HepG2 (cell line): Measurements from ENCODE around the gene FRAS1. TPM values are rescaled to one million over a fixed set of nuclear protein-coding genes. Genes with fewer than 3 reads are reported as not detected.

Source experiments
- HOXA7 ChIP-seq: sonication (generic); formaldehyde crosslinking; IDR thresholded peaks from 2 replicates; pipeline ENCODE4 v1.8.1; 2022; ENCODE audit warnings: mild to moderate bottlenecking, missing genetic modification reagents, moderate library complexity
- MED8 ChIP-seq: sonication (generic); formaldehyde crosslinking; IDR thresholded peaks from 2 replicates; pipeline ENCODE4 v1.8.1; 2023; ENCODE audit warnings: mild to moderate bottlenecking, missing genetic modification reagents; ENCODE audit not compliant: insufficient replicate concordance
- PHF8 ChIP-seq: sonication (generic); formaldehyde crosslinking; IDR thresholded peaks from 2 replicates; pipeline ENCODE4 v1.5.0; 2020; ENCODE audit warnings: missing genetic modification reagents
- WIZ ChIP-seq: sonication (generic); formaldehyde crosslinking; IDR thresholded peaks from 2 replicates; pipeline ENCODE4 v1.5.1; 2020; ENCODE audit warnings: mild to moderate bottlenecking, missing genetic modification reagents
- ZNF775 ChIP-seq: sonication (generic); formaldehyde crosslinking; IDR thresholded peaks from 2 replicates; pipeline ENCODE4 v1.4.0; 2020; ENCODE audit warnings: missing genetic modification reagents, mild to moderate bottlenecking, moderate library complexity, borderline replicate concordance
- polyA plus RNA-seq, 8 experiments: library from polyadenylated mRNA; depleted of rRNA in 3 of 8; stranded (reverse) in 7 of 8; unstranded in 1 of 8; fragments of >200 nt; fragmentation: Illumina TruSeq in 4 of 8; extraction: Trizol in 4 of 8; gene quantifications; 2 replicates each; pipeline versions ENCODE4 v1.2.1 to v1.2.3, GENCODE V29; 2011 to 2016; ENCODE audit warnings: low read depth in 4 of 8, missing spikeins in 1 of 8, mixed read lengths in 1 of 8; ENCODE audit not compliant: insufficient read depth in 1 of 8
- total RNA-seq, 5 experiments: library from RNA; depleted of rRNA; stranded (reverse); fragments of >200 nt; fragmentation: Illumina TruSeq; extraction: Trizol; gene quantifications; 2 replicates each; pipeline ENCODE4 v1.2.3, GENCODE V29; 2016; ENCODE audit warnings: low read depth in 1 of 5
- TF ChIP-seq, protein P1 (sequence below): sonication (generic); formaldehyde crosslinking; IDR thresholded peaks from 2 replicates; pipeline ENCODE4 v1.4.0; 2020; ENCODE audit warnings: missing genetic modification reagents
- TF ChIP-seq, protein P2 (sequence below): sonication (generic); formaldehyde crosslinking; IDR thresholded peaks from 2 replicates; pipeline ENCODE4 v1.4.0; 2020; ENCODE audit warnings: missing genetic modification reagents

FRAS1 gene
- total and polyA plus RNA-seq, 2 of the 13 experiments (the other 11 are each of a cell fraction or from before 2014, with no cell fraction given): 22.5 to 31.6 TPM

DNA sequence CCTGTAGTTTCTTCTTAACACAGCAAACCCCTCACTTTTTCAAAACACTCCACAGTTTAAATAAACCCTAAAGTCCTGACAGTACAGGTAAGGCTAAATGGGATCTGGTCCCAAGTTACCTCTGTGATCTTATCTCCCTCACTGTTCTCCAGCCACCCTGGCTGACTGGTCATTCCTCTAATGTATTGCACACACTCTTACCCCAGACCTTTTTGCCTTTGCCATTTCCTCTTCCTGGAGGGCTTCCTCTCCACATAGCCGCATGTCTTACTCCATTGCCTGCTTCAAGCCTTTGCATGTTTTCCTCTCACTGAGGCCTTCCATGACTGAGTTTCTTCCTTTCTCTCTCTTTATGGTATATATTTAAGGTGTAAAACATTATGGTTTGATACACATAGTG is 474.9 kb downstream of the FRAS1 start (continued):
- no peak for TF ChIP-seq HOXA7 (CRISPR knock-in tag)
- TF ChIP-seq, protein P1, sequence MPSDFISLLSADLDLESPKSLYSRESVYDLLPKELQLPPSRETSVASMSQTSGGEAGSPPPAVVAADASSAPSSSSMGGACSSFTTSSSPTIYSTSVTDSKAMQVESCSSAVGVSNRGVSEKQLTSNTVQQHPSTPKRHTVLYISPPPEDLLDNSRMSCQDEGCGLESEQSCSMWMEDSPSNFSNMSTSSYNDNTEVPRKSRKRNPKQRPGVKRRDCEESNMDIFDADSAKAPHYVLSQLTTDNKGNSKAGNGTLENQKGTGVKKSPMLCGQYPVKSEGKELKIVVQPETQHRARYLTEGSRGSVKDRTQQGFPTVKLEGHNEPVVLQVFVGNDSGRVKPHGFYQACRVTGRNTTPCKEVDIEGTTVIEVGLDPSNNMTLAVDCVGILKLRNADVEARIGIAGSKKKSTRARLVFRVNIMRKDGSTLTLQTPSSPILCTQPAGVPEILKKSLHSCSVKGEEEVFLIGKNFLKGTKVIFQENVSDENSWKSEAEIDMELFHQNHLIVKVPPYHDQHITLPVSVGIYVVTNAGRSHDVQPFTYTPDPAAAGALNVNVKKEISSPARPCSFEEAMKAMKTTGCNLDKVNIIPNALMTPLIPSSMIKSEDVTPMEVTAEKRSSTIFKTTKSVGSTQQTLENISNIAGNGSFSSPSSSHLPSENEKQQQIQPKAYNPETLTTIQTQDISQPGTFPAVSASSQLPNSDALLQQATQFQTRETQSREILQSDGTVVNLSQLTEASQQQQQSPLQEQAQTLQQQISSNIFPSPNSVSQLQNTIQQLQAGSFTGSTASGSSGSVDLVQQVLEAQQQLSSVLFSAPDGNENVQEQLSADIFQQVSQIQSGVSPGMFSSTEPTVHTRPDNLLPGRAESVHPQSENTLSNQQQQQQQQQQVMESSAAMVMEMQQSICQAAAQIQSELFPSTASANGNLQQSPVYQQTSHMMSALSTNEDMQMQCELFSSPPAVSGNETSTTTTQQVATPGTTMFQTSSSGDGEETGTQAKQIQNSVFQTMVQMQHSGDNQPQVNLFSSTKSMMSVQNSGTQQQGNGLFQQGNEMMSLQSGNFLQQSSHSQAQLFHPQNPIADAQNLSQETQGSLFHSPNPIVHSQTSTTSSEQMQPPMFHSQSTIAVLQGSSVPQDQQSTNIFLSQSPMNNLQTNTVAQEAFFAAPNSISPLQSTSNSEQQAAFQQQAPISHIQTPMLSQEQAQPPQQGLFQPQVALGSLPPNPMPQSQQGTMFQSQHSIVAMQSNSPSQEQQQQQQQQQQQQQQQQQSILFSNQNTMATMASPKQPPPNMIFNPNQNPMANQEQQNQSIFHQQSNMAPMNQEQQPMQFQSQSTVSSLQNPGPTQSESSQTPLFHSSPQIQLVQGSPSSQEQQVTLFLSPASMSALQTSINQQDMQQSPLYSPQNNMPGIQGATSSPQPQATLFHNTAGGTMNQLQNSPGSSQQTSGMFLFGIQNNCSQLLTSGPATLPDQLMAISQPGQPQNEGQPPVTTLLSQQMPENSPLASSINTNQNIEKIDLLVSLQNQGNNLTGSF (CRISPR knock-in tag): no peak
- no peak for TF ChIP-seq WIZ (CRISPR knock-in tag)
- no peak for TF ChIP-seq PHF8 (CRISPR knock-in tag)
- TF ChIP-seq ZNF775 (CRISPR knock-in tag): no peak
- TF ChIP-seq, protein P2, sequence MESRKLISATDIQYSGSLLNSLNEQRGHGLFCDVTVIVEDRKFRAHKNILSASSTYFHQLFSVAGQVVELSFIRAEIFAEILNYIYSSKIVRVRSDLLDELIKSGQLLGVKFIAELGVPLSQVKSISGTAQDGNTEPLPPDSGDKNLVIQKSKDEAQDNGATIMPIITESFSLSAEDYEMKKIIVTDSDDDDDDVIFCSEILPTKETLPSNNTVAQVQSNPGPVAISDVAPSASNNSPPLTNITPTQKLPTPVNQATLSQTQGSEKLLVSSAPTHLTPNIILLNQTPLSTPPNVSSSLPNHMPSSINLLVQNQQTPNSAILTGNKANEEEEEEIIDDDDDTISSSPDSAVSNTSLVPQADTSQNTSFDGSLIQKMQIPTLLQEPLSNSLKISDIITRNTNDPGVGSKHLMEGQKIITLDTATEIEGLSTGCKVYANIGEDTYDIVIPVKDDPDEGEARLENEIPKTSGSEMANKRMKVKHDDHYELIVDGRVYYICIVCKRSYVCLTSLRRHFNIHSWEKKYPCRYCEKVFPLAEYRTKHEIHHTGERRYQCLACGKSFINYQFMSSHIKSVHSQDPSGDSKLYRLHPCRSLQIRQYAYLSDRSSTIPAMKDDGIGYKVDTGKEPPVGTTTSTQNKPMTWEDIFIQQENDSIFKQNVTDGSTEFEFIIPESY (CRISPR knock-in tag): no peak
- TF ChIP-seq MED8 (CRISPR knock-in tag): no peak
